HEK293T (cell line): ENCODE measurements around the gene SFI1.

ENCODE experiments used
- ARNT ChIP-seq: fragments of 450-650 bp; IDR thresholded peaks from 2 replicates; pipeline ENCODE4 v1.6.1; 2017; ENCODE audit warnings: mild to moderate bottlenecking
- BHLHE40 ChIP-seq: fragments of 450-650 bp; IDR thresholded peaks from 2 replicates; pipeline ENCODE4 v1.6.1; 2016; ENCODE audit warnings: mild to moderate bottlenecking, moderate library complexity, borderline replicate concordance
- CTBP1 ChIP-seq: fragments of 450-650 bp; IDR thresholded peaks from 2 replicates; pipeline ENCODE4 v1.6.1; 2016; ENCODE audit warnings: borderline replicate concordance
- FOXA1 ChIP-seq: fragments of 450-650 bp; IDR thresholded peaks from 2 replicates; pipeline ENCODE4 v1.6.1; 2016; ENCODE audit warnings: mild to moderate bottlenecking
- FOXK2 ChIP-seq: fragments of 450-650 bp; IDR thresholded peaks from 2 replicates; pipeline ENCODE4 v1.6.1; 2016; ENCODE audit warnings: mild to moderate bottlenecking
- FOXM1 ChIP-seq: fragments of 450-650 bp; IDR thresholded peaks from 2 replicates; pipeline ENCODE4 v1.6.1; 2017; ENCODE audit warnings: mild to moderate bottlenecking, borderline replicate concordance
- HDGF ChIP-seq: fragments of 450-650 bp; IDR thresholded peaks from 2 replicates; pipeline ENCODE4 v1.6.1; 2017; ENCODE audit warnings: antibody characterized with exemption, borderline replicate concordance
- LEF1 ChIP-seq: fragments of 450-650 bp; IDR thresholded peaks from 2 replicates; pipeline ENCODE4 v1.6.1; 2017; ENCODE audit warnings: mild to moderate bottlenecking, borderline replicate concordance
- NFRKB ChIP-seq: fragments of 450-650 bp; IDR thresholded peaks from 2 replicates; pipeline ENCODE4 v1.6.1; 2016; ENCODE audit warnings: mild to moderate bottlenecking, moderate library complexity
- PKNOX1 ChIP-seq: fragments of 450-650 bp; IDR thresholded peaks from 2 replicates; pipeline ENCODE4 v1.6.1; 2016
- ZNF384 ChIP-seq: fragments of 450-650 bp; IDR thresholded peaks from 2 replicates; pipeline ENCODE4 v1.6.1; 2016

- TF ChIP-seq BHLHE40: no peak
- TF ChIP-seq NFRKB: no peak
- no peak for TF ChIP-seq FOXA1
- TF ChIP-seq PKNOX1: no peak
- no peak for TF ChIP-seq ZNF384
- TF ChIP-seq LEF1: no peak
- TF ChIP-seq FOXM1: no peak
- no peak for TF ChIP-seq ARNT
- TF ChIP-seq HDGF: no peak
- no peak for TF ChIP-seq CTBP1
- TF ChIP-seq FOXK2: no peak
These were observed 139.4 kb downstream of the SFI1 start for GRCh38 chr22:31635638-31636306.
